ENCODE data around the gene MED27. TPM values are rescaled to one million over a fixed set of nuclear protein-coding genes. Genes with fewer than 3 reads are reported as not detected.
"Not testable (repeated sequence)": the region's sequence is repeated elsewhere in the genome, so short reads cannot be mapped to it uniquely, and the experiment has no call there.

MED27 gene
- polyA plus RNA-seq, 5 donors, result 14.5 to 18.9 (median 15.5) TPM

DNA sequence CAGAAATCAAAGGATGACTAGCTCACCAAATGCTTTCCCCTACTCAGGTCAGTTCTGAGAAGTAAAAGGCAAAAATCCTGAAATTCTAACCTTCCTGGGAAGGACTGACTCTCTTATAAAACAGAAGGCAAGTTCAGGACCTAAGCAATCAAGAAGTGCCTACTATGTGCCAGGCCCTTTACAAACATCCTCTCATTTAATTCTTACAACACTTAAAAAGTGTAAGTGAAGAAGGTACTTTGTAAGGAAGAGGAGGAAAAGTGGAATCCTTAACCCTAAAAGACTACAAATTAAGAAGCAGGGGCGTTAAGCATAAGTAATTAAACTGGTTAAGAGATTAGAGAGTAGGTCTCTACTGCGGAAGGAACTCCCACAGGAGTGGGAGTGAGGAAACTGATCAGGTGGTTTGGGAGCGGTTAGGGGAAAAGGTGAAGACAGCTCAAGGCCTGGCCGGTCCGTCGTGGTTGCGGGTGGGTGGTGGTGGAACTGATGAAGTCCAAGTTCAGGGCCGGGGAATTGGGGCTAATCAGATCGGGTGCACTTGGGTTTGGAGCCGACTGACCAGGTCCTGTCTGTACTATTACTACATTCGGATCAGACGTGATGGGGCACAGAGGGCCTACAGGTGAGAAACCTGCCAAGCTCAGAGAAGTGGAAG is 839 bp downstream of the MED27 start:
- DNase-seq, result no peak

GRCh38 chr9:132077881-132078698 is 1.6 kb downstream of the MED27 start:
- DNase-seq, result no peak

- DNase-seq, result no peak
Observed at GRCh38 chr9:132075853-132076252, 3.8 kb downstream of the MED27 start.

- no peak for DNase-seq
Observed at GRCh38 chr9:132074736-132075135, 4.9 kb downstream of the MED27 start.

DNA sequence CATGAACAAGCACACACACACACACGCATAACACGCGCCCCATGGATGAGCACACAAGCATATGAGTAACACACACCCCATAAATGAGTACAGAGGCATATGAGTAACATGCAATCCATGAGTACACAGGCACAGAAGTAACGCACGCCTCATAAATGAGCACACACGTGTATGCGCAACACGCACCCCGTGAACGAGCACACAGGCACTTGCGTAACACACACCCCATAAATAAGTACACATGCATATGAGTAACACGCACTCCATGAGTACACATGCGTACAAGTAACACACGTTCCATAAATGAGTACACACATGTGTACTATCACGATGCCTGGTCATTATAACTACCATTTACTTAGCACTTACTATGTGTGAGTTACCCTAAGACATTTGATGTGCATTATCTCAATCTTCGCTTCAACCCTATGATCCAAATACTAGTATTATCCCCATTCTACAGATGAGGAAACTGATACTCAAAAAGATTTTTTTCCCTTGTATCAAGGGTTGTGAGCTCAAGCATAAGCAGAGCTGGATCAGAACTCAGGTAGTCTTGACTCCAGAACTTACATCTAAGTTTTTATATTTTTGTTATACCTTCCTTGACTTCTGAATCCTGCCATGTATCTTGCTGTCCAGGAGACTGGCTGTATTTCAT is 7.7 kb downstream of the MED27 start:
- DNase-seq, result no peak

DNA sequence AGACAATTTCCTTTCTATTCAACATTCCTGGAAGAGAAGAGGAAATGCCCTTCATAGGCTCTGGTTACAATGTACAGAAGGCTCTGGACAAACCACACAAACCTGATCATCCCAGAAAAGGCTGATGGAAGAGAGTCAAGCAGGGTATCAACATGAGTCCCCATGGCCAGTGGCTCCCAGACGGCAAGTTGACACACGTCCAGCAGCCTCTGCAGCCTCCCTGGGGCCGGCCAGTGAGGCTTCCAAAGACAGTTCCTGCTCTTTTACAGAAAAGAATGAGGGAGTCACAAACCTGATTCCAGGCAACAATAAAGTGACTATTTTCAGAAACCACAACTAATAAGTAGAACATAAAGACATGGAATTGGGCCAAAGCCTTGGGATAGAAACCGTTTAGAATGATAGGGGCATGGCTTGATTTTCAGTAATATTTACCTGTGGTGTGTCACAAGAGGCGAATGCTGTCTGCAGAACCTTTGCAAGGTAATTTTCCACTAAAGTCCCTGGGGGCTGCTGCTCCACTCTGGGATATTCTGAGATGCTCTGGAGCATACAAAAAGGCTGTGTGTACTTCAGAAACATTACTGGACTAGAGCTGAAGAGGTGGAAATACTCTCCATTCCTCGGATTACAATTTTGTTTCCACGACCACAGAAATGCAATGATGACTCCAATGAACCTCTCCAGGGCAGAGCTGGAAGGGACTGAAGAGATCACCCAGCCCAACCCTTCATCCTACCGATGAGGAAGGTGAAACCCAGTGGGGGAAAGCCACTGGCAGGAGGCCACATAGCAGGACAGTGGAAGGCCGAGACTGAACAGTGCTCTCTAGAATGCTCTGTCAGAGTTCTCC is 10.4 kb downstream of the MED27 start:
- no peak for DNase-seq

DNA sequence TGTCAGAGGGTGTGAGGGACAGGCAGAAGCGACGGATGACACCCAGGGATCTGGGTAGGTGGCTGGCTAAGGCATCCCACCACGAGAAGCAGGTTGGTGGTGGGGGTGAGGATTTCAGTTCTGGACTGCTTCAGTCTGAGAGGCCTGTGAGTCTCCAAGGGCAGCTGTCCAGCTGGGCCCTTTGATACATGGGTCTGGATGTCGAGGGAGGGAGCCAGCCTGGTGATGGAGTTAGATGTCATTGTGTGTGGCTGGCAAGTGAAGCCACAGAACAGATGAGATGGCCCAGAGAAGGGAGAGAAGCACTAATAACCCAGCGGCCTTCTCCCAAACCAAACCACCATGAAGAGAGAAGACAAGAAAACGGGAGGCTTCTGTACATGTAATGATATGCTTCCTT is 11.1 kb downstream of the MED27 start:
- DNase-seq, result no peak

DNA sequence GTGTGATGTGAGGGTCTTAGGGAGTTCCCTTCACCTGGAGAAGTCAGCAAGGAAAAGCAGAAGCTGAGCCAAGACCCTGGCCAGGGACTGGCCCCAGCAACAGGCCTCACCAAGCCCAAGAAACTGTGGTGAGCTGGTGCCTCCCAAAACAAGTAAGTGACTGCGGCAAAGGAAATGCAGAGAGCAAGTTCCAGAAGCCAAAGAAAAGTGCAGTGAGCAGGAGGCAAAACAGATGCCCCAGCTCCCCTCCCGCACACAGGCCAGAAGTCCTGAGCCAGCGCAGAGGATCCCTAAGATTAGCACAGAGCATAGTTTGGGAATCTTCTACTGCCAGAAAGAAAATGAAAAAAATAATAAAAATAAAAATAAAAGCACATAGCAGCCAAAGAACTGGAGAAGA is 13.2 kb downstream of the MED27 start:
- no peak for DNase-seq

GRCh38 chr9:132066057-132066456 is 13.6 kb downstream of the MED27 start:
- DNase-seq, result no peak

- DNase-seq, result no peak
Observed at GRCh38 chr9:132063281-132063680, 16.4 kb downstream of the MED27 start.

DNA sequence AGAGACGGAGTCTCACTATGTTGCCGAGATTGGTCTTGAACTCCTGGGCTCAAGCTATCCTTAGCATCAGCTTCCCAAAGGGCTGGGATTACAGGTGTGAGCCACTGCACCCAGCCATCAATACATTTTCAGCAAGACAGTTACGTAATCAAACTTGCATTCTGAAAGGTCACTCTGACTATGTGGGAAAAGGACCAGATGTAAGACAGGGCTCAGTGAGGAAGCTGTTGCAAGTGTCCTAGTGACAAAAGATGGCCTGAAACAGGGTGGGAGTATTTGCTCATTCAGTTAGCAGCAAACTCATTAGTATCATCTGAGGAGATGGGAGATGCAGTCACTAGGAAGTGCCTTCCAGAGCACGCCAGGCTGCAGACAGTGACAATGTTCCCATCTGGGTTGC is 16.9 kb downstream of the MED27 start:
- no peak for DNase-seq

DNA sequence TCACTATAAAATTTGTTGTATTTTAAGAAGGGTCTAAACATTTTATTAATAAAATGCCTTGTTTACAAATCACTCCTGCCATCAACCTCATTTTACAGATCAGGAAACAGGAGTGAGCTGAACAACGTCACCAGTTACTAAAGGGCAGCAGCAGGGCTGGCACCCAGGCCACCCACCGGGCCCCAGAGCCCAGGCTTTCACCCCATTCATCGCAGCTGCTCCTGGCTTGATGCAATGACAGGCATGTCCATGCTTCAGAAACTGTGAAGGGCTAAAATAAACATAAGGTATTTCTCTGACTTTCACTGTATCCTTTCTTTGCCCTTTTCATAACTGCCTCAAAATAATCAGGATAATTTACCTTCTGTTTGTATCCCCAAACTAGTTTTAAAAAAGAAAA is 18.1 kb downstream of the MED27 start:
- no peak for DNase-seq

DNA sequence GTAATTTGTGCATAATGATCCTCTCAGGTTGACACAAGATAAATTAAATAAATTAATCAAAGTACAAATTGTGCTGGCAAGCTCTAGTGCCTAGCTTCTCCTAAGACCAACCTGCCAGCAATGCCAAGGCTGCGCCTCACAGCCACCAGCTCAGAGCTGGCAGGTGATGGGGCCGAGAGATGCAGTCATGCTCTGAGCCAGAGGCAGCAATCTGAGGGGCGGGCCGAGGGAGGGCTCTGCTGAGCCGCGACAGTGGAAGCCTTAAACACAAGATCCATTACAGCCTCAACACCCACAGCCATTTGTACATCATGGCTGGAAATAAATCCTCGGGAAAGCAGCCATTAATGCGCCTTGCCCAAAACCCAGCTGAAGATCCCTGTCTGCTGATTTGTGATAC is 20.3 kb downstream of the MED27 start:
- DNase-seq, result no peak

GRCh38 chr9:132058226-132058625 is 21.4 kb downstream of the MED27 start:
- not testable (repeated sequence) for DNase-seq

- DNase-seq, result no peak
Observed at GRCh38 chr9:132056717-132057560, 22.7 kb downstream of the MED27 start.

DNA sequence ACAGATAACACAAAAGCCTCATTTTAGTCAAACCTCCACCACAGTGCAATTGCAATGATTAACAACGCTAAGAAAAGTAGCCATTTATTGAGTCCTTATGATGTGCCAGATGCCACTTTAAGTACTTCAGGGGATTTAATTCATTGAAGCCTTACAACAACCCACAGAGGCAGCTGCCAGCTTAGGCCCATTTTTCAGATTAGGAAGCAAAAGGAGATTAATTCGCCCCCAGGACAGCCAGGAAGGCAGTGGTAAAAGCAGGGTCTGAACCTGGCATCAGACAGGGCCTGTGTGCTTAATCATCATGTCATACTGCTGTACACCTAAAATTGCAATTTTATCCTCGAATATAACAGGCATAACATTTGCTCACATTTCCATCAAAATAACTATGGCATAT is 23.9 kb downstream of the MED27 start:
- DNase-seq, result no peak

- no peak for DNase-seq
Observed at GRCh38 chr9:132054024-132054423, 25.6 kb downstream of the MED27 start.

DNA sequence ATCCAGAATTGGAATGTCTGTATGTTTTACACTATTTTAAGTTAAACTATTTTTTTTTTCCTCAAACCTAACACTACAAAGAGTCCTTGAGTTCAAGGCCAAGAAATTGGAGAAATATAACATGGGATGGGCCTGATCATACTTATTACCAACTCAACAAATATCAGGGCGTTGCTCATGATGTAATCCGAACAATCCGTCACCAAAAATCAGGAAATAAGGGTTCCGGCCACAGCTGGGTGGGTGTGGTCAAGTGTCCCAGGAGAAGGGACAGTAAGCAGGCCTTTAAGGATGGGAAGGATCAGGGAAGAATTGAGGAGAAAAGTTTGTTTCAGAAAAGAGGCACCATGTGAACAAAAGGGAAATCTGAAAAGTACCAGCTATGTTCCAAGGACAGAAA is 29.8 kb downstream of the MED27 start:
- no peak for DNase-seq

DNA sequence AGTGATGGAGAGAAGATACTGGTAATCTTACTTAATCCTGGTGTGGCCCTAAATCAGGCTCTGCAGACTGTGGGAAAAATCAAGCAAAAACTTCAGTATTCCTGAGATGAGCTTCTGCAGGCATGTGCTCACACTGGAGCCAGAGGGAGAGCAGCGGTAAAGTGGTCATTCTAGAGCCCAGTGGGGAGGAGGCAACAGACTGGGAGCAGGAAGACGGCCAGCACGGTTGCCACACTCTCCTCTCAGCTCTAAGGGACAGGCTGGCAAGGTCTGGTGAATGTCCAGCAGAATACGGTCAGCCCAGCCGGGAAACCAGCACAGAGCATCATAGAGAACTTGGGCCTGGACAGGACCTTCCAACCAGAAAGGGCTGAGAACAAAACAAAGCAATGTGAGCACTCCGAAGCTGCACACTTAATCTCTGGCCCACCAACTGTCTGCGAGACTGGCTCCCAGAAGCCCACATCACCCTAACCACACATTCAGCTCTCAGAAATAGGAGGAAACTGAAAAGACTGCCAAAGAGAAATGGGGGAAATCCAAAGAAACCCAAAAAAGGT is 30.3 kb downstream of the MED27 start:
- DNase-seq, result no peak

GRCh38 chr9:132048201-132048600 is 31.5 kb downstream of the MED27 start:
- no peak for DNase-seq

- DNase-seq, result no peak
Observed at GRCh38 chr9:132046456-132046855, 33.2 kb downstream of the MED27 start.
